Measurements from ENCODE around the gene ZEB1.
"Not testable (repeated sequence)": the region's sequence is repeated elsewhere in the genome, so short reads cannot be mapped to it uniquely, and the experiment has no call there.

The ZEB1 gene

GRCh38 chr10:31372439-31372838 is 53.4 kb downstream of the ZEB1 start:
- DNase-seq = no peak

- no peak for DNase-seq
Observed at GRCh38 chr10:31374146-31374696, 55.2 kb downstream of the ZEB1 start.

GRCh38 chr10:31381171-31381570 is 62.2 kb downstream of the ZEB1 start:
- DNase-seq = no peak

- DNase-seq = no peak
Observed at GRCh38 chr10:31381766-31382316, 62.8 kb downstream of the ZEB1 start.

- DNase-seq = no peak
Observed at GRCh38 chr10:31383810-31384588, 65.0 kb downstream of the ZEB1 start.

- DNase-seq = no peak
Observed at GRCh38 chr10:31384589-31384949, 65.6 kb downstream of the ZEB1 start.

GRCh38 chr10:31390804-31391203 is 71.8 kb downstream of the ZEB1 start:
- DNase-seq = no peak

- no peak for DNase-seq
Observed at GRCh38 chr10:31393844-31394243, 74.8 kb downstream of the ZEB1 start.

- no peak for DNase-seq
Observed at GRCh38 chr10:31395695-31396094, 76.7 kb downstream of the ZEB1 start.

- DNase-seq = no peak
Observed at GRCh38 chr10:31396376-31396775, 77.4 kb downstream of the ZEB1 start.

- no peak for DNase-seq
Observed at GRCh38 chr10:31397852-31398251, 78.8 kb downstream of the ZEB1 start.

GRCh38 chr10:31399171-31399570 is 80.2 kb downstream of the ZEB1 start:
- DNase-seq = no peak

- no peak for DNase-seq
Observed at GRCh38 chr10:31399631-31400030, 80.6 kb downstream of the ZEB1 start.

- no peak for DNase-seq
Observed at GRCh38 chr10:31401287-31401686, 82.3 kb downstream of the ZEB1 start.

- DNase-seq = peak; percentile 28
Observed at GRCh38 chr10:31404640-31405039, 85.6 kb downstream of the ZEB1 start.

GRCh38 chr10:31405829-31406228 is 86.8 kb downstream of the ZEB1 start:
- not testable (repeated sequence) for DNase-seq

GRCh38 chr10:31412397-31412796 is 93.4 kb downstream of the ZEB1 start:
- not testable (repeated sequence) for DNase-seq

- no peak for DNase-seq
Observed at GRCh38 chr10:31413325-31413724, 94.3 kb downstream of the ZEB1 start.

GRCh38 chr10:31418481-31418880 is 99.5 kb downstream of the ZEB1 start:
- DNase-seq = no peak

GRCh38 chr10:31419394-31420063 is 100.5 kb downstream of the ZEB1 start:
- DNase-seq = peak; percentile 56

- no peak for DNase-seq
Observed at GRCh38 chr10:31421322-31421721, 102.3 kb downstream of the ZEB1 start.

- no peak for DNase-seq
Observed at GRCh38 chr10:31422634-31423033, 103.6 kb downstream of the ZEB1 start.

- no peak for DNase-seq
Observed at GRCh38 chr10:31424473-31424872, 105.5 kb downstream of the ZEB1 start.

- DNase-seq = peak; percentile 83
Observed at GRCh38 chr10:31426401-31426800, 107.4 kb downstream of the ZEB1 start.

Measured in fibroblast of upper back skin (primary cell).